Measurements from ENCODE around the gene CCNF. TPM values are rescaled to one million over a fixed set of nuclear protein-coding genes. Genes with fewer than 3 reads are reported as not detected.
"Not testable (repeated sequence)": the region's sequence is repeated elsewhere in the genome, so short reads cannot be mapped to it uniquely, and the experiment has no call there.

The CCNF gene, protein sequence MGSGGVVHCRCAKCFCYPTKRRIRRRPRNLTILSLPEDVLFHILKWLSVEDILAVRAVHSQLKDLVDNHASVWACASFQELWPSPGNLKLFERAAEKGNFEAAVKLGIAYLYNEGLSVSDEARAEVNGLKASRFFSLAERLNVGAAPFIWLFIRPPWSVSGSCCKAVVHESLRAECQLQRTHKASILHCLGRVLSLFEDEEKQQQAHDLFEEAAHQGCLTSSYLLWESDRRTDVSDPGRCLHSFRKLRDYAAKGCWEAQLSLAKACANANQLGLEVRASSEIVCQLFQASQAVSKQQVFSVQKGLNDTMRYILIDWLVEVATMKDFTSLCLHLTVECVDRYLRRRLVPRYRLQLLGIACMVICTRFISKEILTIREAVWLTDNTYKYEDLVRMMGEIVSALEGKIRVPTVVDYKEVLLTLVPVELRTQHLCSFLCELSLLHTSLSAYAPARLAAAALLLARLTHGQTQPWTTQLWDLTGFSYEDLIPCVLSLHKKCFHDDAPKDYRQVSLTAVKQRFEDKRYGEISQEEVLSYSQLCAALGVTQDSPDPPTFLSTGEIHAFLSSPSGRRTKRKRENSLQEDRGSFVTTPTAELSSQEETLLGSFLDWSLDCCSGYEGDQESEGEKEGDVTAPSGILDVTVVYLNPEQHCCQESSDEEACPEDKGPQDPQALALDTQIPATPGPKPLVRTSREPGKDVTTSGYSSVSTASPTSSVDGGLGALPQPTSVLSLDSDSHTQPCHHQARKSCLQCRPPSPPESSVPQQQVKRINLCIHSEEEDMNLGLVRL
- 100 to 1,000 TPM in 1 of 2 experiments, 10 to 100 TPM in 1; 99.3 to 101 TPM for total RNA-seq

DNA sequence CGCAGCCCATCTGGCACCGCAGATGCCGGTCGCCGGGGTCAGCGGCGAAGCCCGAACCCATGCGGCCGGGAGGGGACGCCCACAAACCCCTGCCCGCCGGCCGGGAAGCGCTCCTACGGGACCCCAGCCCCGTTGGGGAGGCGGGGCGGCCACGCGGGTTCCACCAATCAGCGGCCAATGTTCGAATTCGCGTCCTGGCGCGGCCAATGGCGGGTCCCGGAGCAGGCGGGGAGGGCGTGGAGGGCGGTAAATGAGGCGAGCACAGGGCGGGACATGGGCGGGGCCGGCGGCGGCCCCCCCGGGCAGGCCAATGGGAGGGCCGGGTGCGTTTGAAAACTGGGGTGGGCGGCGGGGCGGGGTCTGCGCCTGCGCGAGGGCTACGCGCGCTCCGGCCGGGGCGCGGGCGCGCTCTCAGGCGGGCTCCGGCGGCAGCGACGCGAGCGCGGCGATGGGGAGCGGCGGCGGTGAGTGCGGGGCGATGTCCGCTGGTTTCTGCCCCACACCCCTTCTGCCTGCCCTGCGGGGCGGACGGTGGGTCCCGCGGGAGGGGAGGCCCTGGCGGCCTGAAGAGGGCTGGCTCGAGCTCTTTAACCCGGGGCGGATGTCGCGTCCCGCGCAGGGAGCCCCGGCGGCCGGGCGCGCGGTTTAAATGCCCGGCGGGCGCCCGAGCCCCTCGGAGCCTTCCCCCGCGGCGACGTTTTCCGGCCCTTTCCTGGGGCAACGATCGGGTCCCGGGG, at the start of gene CCNF:
Gene CCNF, plus strand, starts transcription at position 414 of the 737 bp plus-strand sequence. Its CDS starts 35 bp downstream, at position 449.
- peak; percentile 98 for DNase-seq
- POLR2A ChIA-PET = interaction anchor here (0.6 kb wide), 1 partner anchor 19 kb away, joined by 8 read pairs; no protein-coding TSS in a partner anchor
- Mint-ChIP-seq H3K4me3 (peak within 1 kb of the TSS; percentile 94), H3K27ac (peak within 1 kb of the TSS; percentile 93), H3K4me1 (peaks cover 42% of the 10 kb centered on the region), H3K36me3 (ENCODE audit: low read depth) (peaks cover 30% of the 10 kb centered on the region), H3K9me3 (no peaks in the 10 kb centered on the region), H3K27me3 (no peaks in the 10 kb centered on the region)
- CTCF ChIA-PET = interaction anchor here (0.7 to 2.5 kb wide), 5 partner anchors 12 to 234 kb away, joined by 3 to 9 read pairs (median 5); no protein-coding TSS in a partner anchor

DNA sequence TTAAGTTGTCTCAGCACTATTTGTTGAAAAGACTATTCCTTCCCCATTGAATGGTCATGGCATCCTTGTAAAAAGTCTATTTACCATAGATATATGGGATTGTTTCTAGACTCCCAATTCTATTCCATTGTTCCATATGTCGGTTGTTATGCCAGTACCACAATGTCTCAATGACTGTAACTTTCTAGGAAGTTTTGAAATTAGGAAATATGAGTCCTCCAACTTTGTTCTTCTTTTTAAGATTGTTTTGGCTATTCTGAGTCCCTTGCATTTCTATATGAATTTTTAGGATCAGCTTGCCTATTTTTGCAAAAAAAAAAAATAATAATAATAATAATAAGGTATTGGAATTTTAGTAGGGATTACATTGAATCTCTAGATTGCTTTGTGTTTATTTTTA, 45.7 kb upstream of the CCNF start:
- Mint-ChIP-seq H3K36me3 (ENCODE audit: low read depth) (no peaks in the 10 kb centered on the region), H3K4me3 (no peak overlapping the region), H3K27ac (no peak overlapping the region), H3K9me3 (no peaks in the 10 kb centered on the region), H3K27me3 (peaks cover 6% of the 10 kb centered on the region), H3K4me1 (peaks cover 4% of the 10 kb centered on the region)
- no peak for DNase-seq
- CTCF ChIA-PET = no interaction called here
- POLR2A ChIA-PET = no interaction called here

DNA sequence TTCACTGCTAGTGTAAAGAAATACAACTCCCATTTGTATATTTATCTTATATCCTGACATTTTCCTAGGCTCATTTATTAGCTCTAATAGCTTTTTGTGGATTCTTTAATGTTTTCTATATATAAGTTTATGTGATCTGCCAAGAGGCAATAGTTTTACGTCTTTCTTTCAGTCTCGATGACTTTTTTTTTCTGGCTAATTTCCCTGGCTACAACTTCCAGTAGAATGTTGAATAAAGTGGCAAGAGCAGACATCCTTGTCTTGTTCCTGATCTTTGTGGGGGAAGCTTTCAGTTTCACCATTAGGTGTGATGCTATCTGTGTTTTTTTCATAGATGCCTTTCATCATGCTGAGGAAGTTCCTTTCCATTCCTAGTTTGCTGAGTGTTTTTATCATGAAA, 44.8 kb upstream of the CCNF start:
- CTCF ChIA-PET = interaction anchor here (0.6 kb wide), 2 partner anchors 21 to 55 kb away, joined by 3 to 4 read pairs; no protein-coding TSS in a partner anchor
- H3K27me3 Mint-ChIP-seq = peaks cover 6% of the 10 kb centered on the region

DNA sequence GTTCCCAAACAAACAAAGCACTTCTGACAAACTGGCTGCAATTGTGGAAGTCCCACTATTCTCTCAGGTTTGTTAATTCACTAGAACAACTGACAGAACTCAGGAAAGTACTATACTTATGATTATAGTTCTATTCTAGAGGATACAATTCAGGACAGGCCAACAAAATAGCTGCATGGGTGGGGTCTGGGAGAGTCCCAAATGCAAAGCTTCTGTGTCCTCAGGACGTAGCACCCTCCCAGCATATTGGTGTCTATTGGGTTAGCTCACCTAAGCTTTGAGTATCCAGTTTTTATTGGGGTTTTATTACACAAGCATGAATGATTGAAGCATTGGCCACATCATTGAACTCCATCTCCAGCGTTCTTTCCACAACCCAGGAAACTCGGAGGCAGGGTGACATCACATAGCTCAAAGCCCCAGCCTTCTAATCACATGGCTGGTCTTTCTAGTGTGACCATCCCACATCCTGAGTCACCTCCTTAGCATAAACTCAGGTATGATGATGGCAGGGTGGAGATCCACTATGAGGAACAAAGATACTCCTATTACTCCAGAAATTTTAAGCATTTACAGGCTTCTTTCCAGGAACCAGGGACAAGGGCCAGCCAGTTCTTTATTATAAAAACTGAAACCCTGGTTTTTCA, 43.9 kb upstream of the CCNF start:
- Mint-ChIP-seq H3K9me3 (no peaks in the 10 kb centered on the region), H3K4me3 (no peak overlapping the region), H3K4me1 (peaks cover 4% of the 10 kb centered on the region), H3K36me3 (ENCODE audit: low read depth) (no peaks in the 10 kb centered on the region), H3K27ac (no peak overlapping the region), H3K27me3 (peaks cover 6% of the 10 kb centered on the region)
- no peak for DNase-seq
- ChIA-PET CTCF (no interaction called here), POLR2A (no interaction called here)

More for the DNA sequence above, 44.8 kb upstream of the CCNF start:
- no peak for DNase-seq
- Mint-ChIP-seq H3K27ac (no peak overlapping the region), H3K36me3 (ENCODE audit: low read depth) (no peaks in the 10 kb centered on the region), H3K4me3 (no peak overlapping the region), H3K4me1 (peaks cover 4% of the 10 kb centered on the region), H3K9me3 (no peaks in the 10 kb centered on the region)
- POLR2A ChIA-PET = no interaction called here

DNA sequence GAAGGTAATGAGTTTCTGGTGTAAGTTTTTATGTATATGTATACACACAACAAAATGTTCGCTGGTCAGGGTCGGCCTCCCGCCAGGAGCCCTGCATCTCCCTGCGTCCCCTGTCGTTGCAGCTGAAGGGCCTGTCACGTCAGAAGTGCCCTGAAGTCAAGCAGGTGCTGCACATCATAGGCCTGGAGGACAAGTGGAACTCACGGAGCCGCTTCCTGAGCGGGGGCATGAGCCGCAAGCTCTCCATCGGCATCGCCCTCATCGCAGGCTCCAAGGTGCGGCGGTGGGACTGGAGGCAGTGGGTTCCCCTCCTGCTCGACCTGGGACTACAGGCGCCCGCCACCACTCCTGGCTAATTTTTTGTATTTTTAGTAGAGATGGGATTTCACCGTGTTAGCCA, 43.3 kb upstream of the CCNF start:
- H3K9me3 Mint-ChIP-seq; H3K4me3 Mint-ChIP-seq; DNase-seq; H3K27ac Mint-ChIP-seq; CTCF ChIA-PET; H3K27me3 Mint-ChIP-seq; POLR2A ChIA-PET; H3K36me3 Mint-ChIP-seq (ENCODE audit: low read depth); H3K4me1 Mint-ChIP-seq: not testable (repeated sequence)

DNA sequence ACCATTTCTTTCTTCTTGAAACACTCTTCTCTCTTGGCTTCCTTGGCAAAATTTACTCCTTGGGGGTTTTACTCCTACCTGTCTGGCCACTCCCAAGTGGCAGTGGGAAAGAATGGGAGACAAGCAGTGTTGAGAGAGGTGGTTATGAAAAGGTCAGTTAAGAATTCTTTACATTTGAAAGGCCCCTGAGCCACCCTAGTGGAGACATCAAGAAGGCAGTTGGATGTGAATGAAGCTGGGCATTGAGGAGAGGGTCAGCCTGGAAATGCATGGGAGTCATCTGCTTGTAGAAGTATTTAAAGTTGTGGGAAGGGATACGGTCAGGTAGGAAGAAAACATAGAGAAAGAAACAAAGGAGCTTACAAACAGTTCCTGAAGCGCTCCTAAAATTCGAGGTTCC, 42.3 kb upstream of the CCNF start:
- Mint-ChIP-seq H3K4me3 (no peak overlapping the region), H3K27ac (no peak overlapping the region), H3K9me3 (no peaks in the 10 kb centered on the region), H3K36me3 (ENCODE audit: low read depth) (no peaks in the 10 kb centered on the region), H3K4me1 (peaks cover 4% of the 10 kb centered on the region), H3K27me3 (peaks cover 6% of the 10 kb centered on the region)
- CTCF ChIA-PET = no interaction called here
- DNase-seq = no peak
- POLR2A ChIA-PET = interaction anchor here (0.8 kb wide), 1 partner anchor 30 kb away, joined by 4 read pairs; no protein-coding TSS in a partner anchor

DNA sequence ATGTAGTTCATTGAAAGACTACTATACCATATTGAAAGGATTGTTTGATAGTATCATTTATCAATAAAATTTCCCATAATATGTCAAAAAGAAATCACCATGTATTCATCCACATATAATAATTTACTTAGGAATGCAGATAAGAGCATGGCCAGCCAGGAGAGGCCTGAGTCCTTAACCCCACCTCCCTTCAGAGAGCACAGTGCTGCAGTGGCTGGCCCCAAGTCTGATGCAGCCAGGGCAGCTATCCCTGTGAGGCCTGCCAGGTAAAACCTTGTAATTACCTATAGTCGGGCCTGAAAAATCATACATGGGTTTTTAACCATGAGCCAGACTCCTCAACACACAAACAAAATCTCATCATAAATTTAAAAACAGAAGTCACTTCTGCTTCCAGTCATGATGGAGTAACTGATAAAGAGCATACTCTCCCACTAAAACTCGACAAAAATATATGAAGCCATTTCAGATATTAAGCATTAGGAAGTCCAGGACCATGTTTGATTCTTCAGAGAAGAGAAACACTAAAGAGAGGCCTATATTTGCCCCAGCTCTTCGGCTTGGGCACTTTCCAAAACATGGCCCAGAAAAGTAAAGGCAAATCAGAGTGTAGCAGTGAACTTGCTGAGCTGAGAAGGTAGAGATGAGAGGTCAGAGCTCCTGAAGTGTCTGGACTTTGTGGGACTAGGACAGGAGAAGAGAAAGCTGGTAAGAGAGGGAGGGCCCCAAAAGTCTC, 40.9 kb upstream of the CCNF start:
- no peak for DNase-seq
- ChIA-PET POLR2A (no interaction called here), CTCF (interaction anchor here (0.6 to 1.6 kb wide), 3 partner anchors 14 to 89 kb away, joined by 3 to 5 read pairs (median 3); no protein-coding TSS in a partner anchor)
- peaks cover 2% of the 10 kb centered on the region for H3K27me3 Mint-ChIP-seq
- H3K4me3 Mint-ChIP-seq = no peak overlapping the region
- no peaks in the 10 kb centered on the region for H3K9me3 Mint-ChIP-seq
- peaks cover 4% of the 10 kb centered on the region for H3K4me1 Mint-ChIP-seq
- H3K27ac Mint-ChIP-seq = no peak overlapping the region
- H3K36me3 Mint-ChIP-seq (ENCODE audit: low read depth) = no peaks in the 10 kb centered on the region

DNA sequence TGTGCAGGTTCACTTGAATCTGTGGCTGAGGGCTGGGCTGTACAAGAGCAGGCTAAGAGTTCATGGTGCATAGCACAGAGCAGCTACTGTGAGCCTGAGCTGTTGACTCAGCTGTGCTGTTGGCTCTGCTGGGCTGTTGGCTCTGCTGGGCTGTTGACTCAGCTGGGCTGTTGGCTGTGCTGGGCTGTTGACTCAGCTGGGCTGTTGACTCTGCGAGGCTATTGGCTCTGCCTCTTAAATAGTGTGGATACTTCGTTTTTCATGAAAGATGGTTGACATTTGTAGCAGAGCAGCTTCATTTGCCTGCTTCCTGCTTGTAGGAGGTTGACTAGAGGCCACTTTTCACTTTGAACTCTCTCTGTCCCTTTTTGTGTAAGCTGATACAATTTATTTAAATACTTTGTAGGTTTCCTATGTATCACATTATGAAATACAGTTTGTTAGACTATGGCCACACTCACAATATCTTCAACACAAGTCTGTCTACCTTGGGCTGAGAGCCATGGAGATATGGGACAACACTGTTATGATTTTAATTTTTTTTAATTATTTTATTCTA, 40.3 kb upstream of the CCNF start:
- ChIA-PET POLR2A (no interaction called here), CTCF (interaction anchor here (0.6 to 1.6 kb wide), 3 partner anchors 15 to 89 kb away, joined by 3 to 5 read pairs (median 3); no protein-coding TSS in a partner anchor)
- Mint-ChIP-seq H3K27me3 (peaks cover 3% of the 10 kb centered on the region), H3K9me3 (no peaks in the 10 kb centered on the region), H3K4me1 (peaks cover 4% of the 10 kb centered on the region), H3K4me3 (no peak overlapping the region), H3K27ac (no peak overlapping the region), H3K36me3 (ENCODE audit: low read depth) (no peaks in the 10 kb centered on the region)
- no peak for DNase-seq

DNA sequence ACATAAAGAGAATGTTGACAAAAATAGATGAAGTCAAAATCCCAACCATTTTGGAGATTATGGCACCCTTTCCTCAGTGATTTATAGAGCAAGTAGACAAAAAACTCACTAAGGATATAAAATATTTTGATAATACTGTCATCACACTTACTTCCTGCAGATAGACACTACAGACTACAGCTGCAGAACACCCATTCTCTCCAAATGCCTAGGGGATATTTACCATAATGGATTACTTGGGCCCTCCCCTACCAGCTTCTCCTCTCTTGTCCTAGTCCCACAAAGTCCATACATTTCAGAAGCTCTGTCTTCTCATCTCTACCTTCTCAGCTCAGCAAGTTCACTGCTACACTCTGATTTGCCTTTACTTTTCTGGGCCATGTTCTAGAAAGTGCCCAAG, 37.2 kb upstream of the CCNF start:
- no peaks in the 10 kb centered on the region for H3K4me1 Mint-ChIP-seq
- DNase-seq = no peak
- H3K27ac Mint-ChIP-seq = no peak overlapping the region
- H3K36me3 Mint-ChIP-seq (ENCODE audit: low read depth) = no peaks in the 10 kb centered on the region
- H3K4me3 Mint-ChIP-seq = no peak overlapping the region
- ChIA-PET CTCF (interaction anchor here (0.7 to 1.5 kb wide), 4 partner anchors 18 to 111 kb away, joined by 3 to 5 read pairs (median 3); partner anchors contain the start of gene ABCA3), POLR2A (no interaction called here)
- peaks cover 14% of the 10 kb centered on the region for H3K27me3 Mint-ChIP-seq
- H3K9me3 Mint-ChIP-seq = no peaks in the 10 kb centered on the region

DNA sequence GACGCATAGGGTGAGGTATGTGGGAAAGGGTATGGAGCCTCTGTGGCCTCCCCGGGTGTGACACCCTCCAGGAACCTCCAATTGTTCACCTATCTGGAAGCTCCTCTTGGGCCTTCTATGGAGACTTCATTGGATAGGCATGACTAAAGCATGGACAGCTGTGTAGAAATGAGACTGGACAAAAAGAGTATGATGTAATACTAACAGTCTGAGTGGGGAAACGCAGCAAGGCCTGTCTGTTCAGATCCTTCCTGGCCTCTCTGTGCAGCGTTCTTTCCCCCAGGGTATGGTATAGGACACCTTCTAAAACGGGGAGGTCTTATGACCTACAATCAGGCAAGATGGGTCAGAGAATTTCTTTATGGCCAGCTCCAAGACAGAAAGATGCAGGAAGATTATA, 30.7 kb upstream of the CCNF start:
- no peak for DNase-seq
- Mint-ChIP-seq H3K27me3 (peaks cover 14% of the 10 kb centered on the region), H3K4me1 (no peaks in the 10 kb centered on the region), H3K36me3 (ENCODE audit: low read depth) (no peaks in the 10 kb centered on the region), H3K9me3 (no peaks in the 10 kb centered on the region), H3K4me3 (no peak overlapping the region), H3K27ac (no peak overlapping the region)
- POLR2A ChIA-PET = no interaction called here
- CTCF ChIA-PET = no interaction called here

DNA sequence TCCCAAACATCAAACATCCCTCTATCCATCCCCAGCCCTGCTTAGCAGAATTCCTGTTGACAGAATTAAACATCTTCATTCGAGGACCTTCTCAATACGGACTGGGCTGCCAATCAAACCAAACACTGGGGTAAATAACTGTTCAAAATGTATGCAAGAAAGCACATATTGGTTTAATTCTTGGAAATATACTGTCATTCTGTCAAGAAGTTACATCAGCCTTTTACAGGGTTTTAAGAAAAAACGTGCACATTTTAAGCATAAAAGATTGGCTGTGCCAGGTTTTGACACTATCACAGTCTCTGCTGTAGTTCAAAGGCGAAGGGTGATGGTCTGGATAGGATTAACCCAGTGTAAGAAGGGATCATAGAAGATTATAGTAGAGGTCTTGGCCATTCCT, 25.1 kb upstream of the CCNF start:
- no peaks in the 10 kb centered on the region for H3K9me3 Mint-ChIP-seq
- CTCF ChIA-PET = no interaction called here
- no peak overlapping the region for H3K27ac Mint-ChIP-seq
- DNase-seq = no peak
- no peaks in the 10 kb centered on the region for H3K36me3 Mint-ChIP-seq (ENCODE audit: low read depth)
- no peak overlapping the region for H3K4me3 Mint-ChIP-seq
- H3K4me1 Mint-ChIP-seq = peaks cover 5% of the 10 kb centered on the region
- POLR2A ChIA-PET = no interaction called here
- peaks cover 4% of the 10 kb centered on the region for H3K27me3 Mint-ChIP-seq

DNA sequence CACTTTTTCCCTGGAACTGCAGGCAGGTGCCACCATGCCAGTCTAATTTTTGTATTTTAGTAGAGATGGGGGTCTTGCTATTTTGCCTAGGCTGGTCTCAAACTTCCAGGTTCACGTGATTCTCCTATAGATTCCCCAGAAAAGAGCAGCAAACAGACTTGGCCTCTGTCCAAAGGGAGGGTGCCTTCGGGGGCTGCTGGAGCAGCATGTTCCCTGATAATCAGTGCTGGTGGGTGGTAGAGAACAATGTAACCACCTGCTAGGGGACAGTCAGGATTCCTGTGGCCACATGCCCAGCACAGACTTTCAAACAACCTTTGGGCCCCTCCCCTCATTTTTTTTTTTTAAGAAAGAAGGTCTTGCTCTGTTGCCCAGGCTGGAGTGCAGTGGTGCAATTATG, 14.2 kb upstream of the CCNF start:
- H3K4me1 Mint-ChIP-seq = no peaks in the 10 kb centered on the region
- POLR2A ChIA-PET = no interaction called here
- no peak overlapping the region for H3K4me3 Mint-ChIP-seq
- no peaks in the 10 kb centered on the region for H3K36me3 Mint-ChIP-seq (ENCODE audit: low read depth)
- CTCF ChIA-PET = no interaction called here
- DNase-seq = no peak
- H3K27me3 Mint-ChIP-seq = peaks cover 18% of the 10 kb centered on the region
- H3K27ac Mint-ChIP-seq = no peak overlapping the region
- no peaks in the 10 kb centered on the region for H3K9me3 Mint-ChIP-seq

Measured in activated CD4-positive, alpha-beta T cell treated with anti-CD3 and anti-CD28 coated beads, Interleukin-2, amount 10 ng/mL, durations not matched to agents 7 days and 5 days (primary cell).